NCI-H526 treated with DMSO at 0.1 percent for 48 hours (cell line): ENCODE measurements around the gene BTBD1.
A peak's percentile ranks its signal among the peaks of the same experiment; 100 is the strongest.
"Not testable (repeated sequence)": the region's sequence is repeated elsewhere in the genome, so short reads cannot be mapped to it uniquely, and the experiment has no call there.

Source experiments
- DNase-seq: peaks from one replicate; lab custom pipeline; 2025; lab: John Stamatoyannopoulos, UW

Gene BTBD1

GRCh38 chr15:83057696-83058376 lies 9.2 kb downstream of the BTBD1 start:
- no peak for DNase-seq

- DNase-seq: no peak
These were observed 10.1 kb downstream of the BTBD1 start for GRCh38 chr15:83057002-83057401.

- DNase-seq: no peak
These were observed 13.9 kb downstream of the BTBD1 start for GRCh38 chr15:83053151-83053550.

- no peak for DNase-seq
These were observed 20.4 kb downstream of the BTBD1 start for GRCh38 chr15:83046558-83047127.

- DNase-seq: no peak
These were observed 22.9 kb downstream of the BTBD1 start for GRCh38 chr15:83044156-83044555.

- no peak for DNase-seq
These were observed 27.8 kb downstream of the BTBD1 start for GRCh38 chr15:83039206-83039605.

GRCh38 chr15:83036253-83036652 lies 30.8 kb downstream of the BTBD1 start:
- no peak for DNase-seq

GRCh38 chr15:83031234-83031633 lies 35.8 kb downstream of the BTBD1 start:
- not testable (repeated sequence) for DNase-seq

- no peak for DNase-seq
These were observed 37.0 kb downstream of the BTBD1 start for GRCh38 chr15:83030021-83030420.

GRCh38 chr15:83018436-83018835 lies 48.6 kb downstream of the BTBD1 start:
- DNase-seq: no peak

GRCh38 chr15:83016906-83017305 lies 50.1 kb downstream of the BTBD1 start:
- no peak for DNase-seq

GRCh38 chr15:83015361-83015760 lies 51.7 kb downstream of the BTBD1 start:
- no peak for DNase-seq

GRCh38 chr15:83014205-83014653 lies 52.8 kb downstream of the BTBD1 start:
- no peak for DNase-seq

- no peak for DNase-seq
These were observed 54.4 kb downstream of the BTBD1 start for GRCh38 chr15:83012636-83013035.

- no peak for DNase-seq
These were observed 55.0 kb downstream of the BTBD1 start for GRCh38 chr15:83012076-83012426.

- peak; percentile 74 for DNase-seq
These were observed 55.6 kb downstream of the BTBD1 start, which contains the start of gene C15orf40 for GRCh38 chr15:83011271-83012075. Gene C15orf40, minus strand, starts transcription at chr15:83011639. Its CDS starts 32 bp downstream, at chr15:83011607.

- peak; percentile 58 for DNase-seq
These were observed 56.3 kb downstream of the BTBD1 start for GRCh38 chr15:83010709-83011270.

- DNase-seq: not testable (repeated sequence)
These were observed 66.4 kb downstream of the BTBD1 start for GRCh38 chr15:83000672-83001031.

GRCh38 chr15:82999905-83000671 lies 67.0 kb downstream of the BTBD1 start:
- DNase-seq: peak; percentile 43

GRCh38 chr15:82999426-82999825 lies 67.6 kb downstream of the BTBD1 start:
- no peak for DNase-seq

GRCh38 chr15:82995938-82996337 lies 71.1 kb downstream of the BTBD1 start:
- no peak for DNase-seq

- DNase-seq: no peak
These were observed 72.0 kb downstream of the BTBD1 start for GRCh38 chr15:82995076-82995475.
